A549 (cell line): ENCODE data around the gene SCNN1A. TPM values are rescaled to one million over a fixed set of nuclear protein-coding genes. Genes with fewer than 3 reads are reported as not detected.

Experiments
- ATAC-seq, 2 experiments: fragments of 200-7000 bp in 1 of 2; fragments of >200 bp in 1 of 2; cut with Nextera tagmentation in 1 of 2; cut with Tn5 transposase in 1 of 2; 3 replicates each; pipeline versions ENCODE4 v1.8.0 to v1.9.1; 2018 to 2020; ENCODE audit warnings: mild to moderate bottlenecking in 1 of 2, moderate library complexity in 1 of 2
- CTCF ChIA-PET: fragments of 300-600 bp; sonication (Branson Sonifier 250); formaldehyde crosslinking; extraction: SDS; loops from one replicate; lab custom pipeline; 2021; ENCODE audit warnings: antibody characterized with exemption, inconsistent platforms; lab: Yijun Ruan, JAX
- POLR2A ChIA-PET: fragments of 350-600 bp; formaldehyde crosslinking; extraction: SDS; loops from one replicate; lab custom pipeline; 2021; ENCODE audit warnings: antibody characterized with exemption, inconsistent platforms; lab: Yijun Ruan, JAX
- DNase-seq, 2 experiments: peaks; one replicate each; pipeline versions ENCODE4 v3.0.0 to v3.0.0-alpha.2; 2011 to 2016; ENCODE audit warnings: low read depth in 1 of 2, low spot score in 1 of 2
- FAIRE-seq: peaks from 2 replicates; lab custom pipeline; 2011; peaks lifted over from hg19 to GRCh38; lab: Jason Lieb, UNC
- H3K27ac ChIP-seq, 2 experiments: fragments of >200 bp; sonication (Bioruptor Twin); formaldehyde crosslinking; 3 replicates each; pipeline ENCODE4 v1.5.1; 2016 to 2017
- H3K4me1 ChIP-seq: fragments of >200 bp; sonication (Bioruptor Twin); formaldehyde crosslinking; 3 replicates; pipeline ENCODE4 v1.6.1; 2016
- H3K4me2 ChIP-seq: fragments of >200 bp; sonication (Bioruptor Twin); formaldehyde crosslinking; 3 replicates; pipeline ENCODE4 v1.6.1; 2016
- H3K4me3 ChIP-seq: fragments of >200 bp; sonication (Bioruptor Twin); formaldehyde crosslinking; 3 replicates; pipeline ENCODE4 v1.5.1; 2016
- H3K9me3 ChIP-seq: fragments of >200 bp; sonication (Bioruptor Twin); formaldehyde crosslinking; 3 replicates; pipeline ENCODE4 v1.6.1; 2016
- EHF ChIP-seq: fragments of 250-450 bp; sonication (Bioruptor Pico); IDR thresholded peaks from 2 replicates; pipeline ENCODE4 v1.5.0; 2020; ENCODE audit warnings: mild to moderate bottlenecking
- ELK1 ChIP-seq: fragments of 150-350 bp; IDR thresholded peaks from 2 replicates; pipeline ENCODE4 v1.6.1; 2014; ENCODE audit warnings: low read depth, mild to moderate bottlenecking, low read length
- FOSB ChIP-seq: fragments of 250-450 bp; sonication (Bioruptor Pico); IDR thresholded peaks from 2 replicates; pipeline ENCODE4 v1.5.0; 2020; ENCODE audit warnings: mild to moderate bottlenecking, moderate library complexity
- HOXB13 ChIP-seq: fragments of 250-450 bp; sonication (Bioruptor Pico); IDR thresholded peaks from 2 replicates; pipeline ENCODE4 v1.5.0; 2020; ENCODE audit warnings: low read depth, mild to moderate bottlenecking, moderate library complexity
- HOXB5 ChIP-seq: fragments of 250-450 bp; sonication (Bioruptor Pico); IDR thresholded peaks from 2 replicates; pipeline ENCODE4 v1.5.0; 2020; ENCODE audit warnings: mild to moderate bottlenecking, moderate library complexity
- MAX ChIP-seq: IDR thresholded peaks from 2 replicates; pipeline ENCODE4 v1.6.1; 2012
- RFX5 ChIP-seq: fragments of 450-650 bp; IDR thresholded peaks from 2 replicates; pipeline ENCODE4 v1.7.1; 2014; ENCODE audit warnings: antibody characterized with exemption, mild to moderate bottlenecking, moderate library complexity
- SMC3 ChIP-seq: fragments of >200 bp; sonication (Bioruptor Twin); formaldehyde crosslinking; IDR thresholded peaks from 3 replicates; pipeline ENCODE4 v1.6.1; 2018; ENCODE audit warnings: inconsistent platforms
- TFCP2L1 ChIP-seq: fragments of 250-450 bp; sonication (Bioruptor Pico); IDR thresholded peaks from 2 replicates; pipeline ENCODE4 v1.5.0; 2021; ENCODE audit warnings: mild to moderate bottlenecking
- TP53 ChIP-seq: fragments of 250-450 bp; sonication (Bioruptor Pico); IDR thresholded peaks from 2 replicates; pipeline ENCODE4 v1.5.0; 2021; ENCODE audit warnings: mild to moderate bottlenecking, moderate library complexity
- ZFP36 ChIP-seq: fragments of 450-650 bp; IDR thresholded peaks from 2 replicates; pipeline ENCODE4 v1.6.1; 2014; ENCODE audit warnings: borderline replicate concordance; ENCODE audit not compliant: partially characterized antibody
- ZNF302 ChIP-seq: fragments of 250-450 bp; sonication (Bioruptor Pico); IDR thresholded peaks from 2 replicates; pipeline ENCODE4 v1.9.0; 2021; ENCODE audit warnings: inconsistent platforms, mild to moderate bottlenecking, moderate library complexity
- ZSCAN20 ChIP-seq: fragments of 250-450 bp; sonication (Bioruptor Pico); IDR thresholded peaks from 2 replicates; pipeline ENCODE4 v1.8.0; 2022; ENCODE audit warnings: mild to moderate bottlenecking, moderate library complexity
- WGBS: methylation state at CpG from one replicate; pipeline ENCODE4 v1.1.6; 2017; ENCODE audit errors: missing lambda C conversion rate; 5-methylcytosine and 5-hydroxymethylcytosine counted together
- polyA plus RNA-seq, 4 experiments: library from polyadenylated mRNA; depleted of rRNA in 3 of 4; stranded (reverse); fragments of >200 nt; fragmentation: RNase III in 1 of 4; extraction: RNeasy Plus Mini Kit Qiagen cat#74134 plus additional on column Dnase treatment in 1 of 4; gene quantifications; 2 replicates in 3 of 4; 3 replicates in 1 of 4; pipeline ENCODE4 v1.2.3, GENCODE V29; 2011 to 2017
- small RNA-seq, 6 experiments: library from RNA; depleted of rRNA; stranded (forward); fragments of <200 nt; gene quantifications; one replicate each; pipeline ENCODE3, GENCODE V24; 2012

SCNN1A gene
- polyA plus RNA-seq, 2 of the 4 experiments (the other 2 are of a cell fraction): 6.0 to 7.0 TPM

GRCh38 chr12:6302621-6303020, 72.7 kb downstream of the SCNN1A start:
- ChIA-PET CTCF (interaction anchor here (0.6 to 1.5 kb wide), 4 partner anchors 21 to 163 kb away, joined by 3 to 5 read pairs (median 4); no protein-coding TSS in a partner anchor), POLR2A (interaction anchor here (1.3 kb wide), 1 partner anchor 168 kb away, joined by 4 read pairs; the partner anchor contains the start of gene VAMP1)
- TF ChIP-seq TFCP2L1 (CRISPR knock-in tag) (no peak), FOSB (CRISPR knock-in tag) (no peak), TP53 (no peak), SMC3 (no peak), MAX (no peak)
- H3K4me1 ChIP-seq: no peaks in the 10 kb centered on the region
- no peak for DNase-seq
- no peak for ATAC-seq
- no peak overlapping the region for H3K27ac ChIP-seq
- H3K4me3 ChIP-seq: no peak overlapping the region
- no peaks in the 10 kb centered on the region for H3K9me3 ChIP-seq
- 79% methylated on average over 3 of the region's 3 CpGs for WGBS
- no peak for FAIRE-seq
- no peak overlapping the region for H3K4me2 ChIP-seq

GRCh38 chr12:6301721-6302120, 73.6 kb downstream of the SCNN1A start:
- no peak; a peak in 1 of 6 replicates for ATAC-seq
- ChIA-PET CTCF (interaction anchor here (1.3 to 1.5 kb wide), 2 partner anchors 17 to 164 kb away, joined by 3 to 5 read pairs; no protein-coding TSS in a partner anchor), POLR2A (no interaction called here)
- no peak for FAIRE-seq
- no peak overlapping the region for H3K4me2 ChIP-seq
- H3K4me3 ChIP-seq: no peak overlapping the region
- DNase-seq: peak in 1 of 2 experiments; percentile 14
- H3K27ac ChIP-seq: no peak overlapping the region
- WGBS: 83% methylated on average over 7 of the region's 7 CpGs
- no peaks in the 10 kb centered on the region for H3K4me1 ChIP-seq
- no peaks in the 10 kb centered on the region for H3K9me3 ChIP-seq
- TF ChIP-seq FOSB (CRISPR knock-in tag) (no peak), RFX5 (peak; percentile 92)

- POLR2A ChIA-PET: no interaction called here
- no peak for TF ChIP-seq EHF
- no peak for TF ChIP-seq RFX5
- TF ChIP-seq HOXB13: peak; percentile 72; the same call in 1 of the 2 replicates
- TF ChIP-seq ZSCAN20 (CRISPR knock-in tag): peak; percentile 85
- 0 out of 2 replicates have a peak, but pooled peaks have one; percentile 71 for TF ChIP-seq HOXB5 (CRISPR knock-in tag)
- no peak for TF ChIP-seq ZFP36
- peak; percentile 56; the same call in 1 of the 2 replicates for TF ChIP-seq ZNF302 (CRISPR knock-in tag)
- no peak for TF ChIP-seq TFCP2L1 (CRISPR knock-in tag)
- no peak for TF ChIP-seq ELK1
- no peak for DNase-seq
- no peaks in the 10 kb centered on the region for H3K9me3 ChIP-seq
- WGBS: 93% methylated on average over 10 of the region's 10 CpGs
- peaks cover 39% of the 10 kb centered on the region for H3K4me1 ChIP-seq
- CTCF ChIA-PET: interaction anchor here (2.3 kb wide), 1 partner anchor 11 kb away, joined by 8 read pairs; no protein-coding TSS in a partner anchor
- ATAC-seq: no peak
- H3K27ac ChIP-seq: peak overlapping the region in 1 of 2 experiments; percentile 44; a peak in 1 of 6 replicates
- no peak overlapping the region for H3K4me2 ChIP-seq
- no peak overlapping the region for H3K4me3 ChIP-seq
- no peak for FAIRE-seq
Measured at GRCh38 chr12:6297170-6297569, 78.2 kb downstream of the SCNN1A start.

Small RNAs within 50 kb of the gene (small RNA-seq; reads per million reads assigned to genes)
- 0 to 2.6 (median 0) reads per million in 6 experiments for gene RN7SL391P

Other genes with a start within 250 kb of the SCNN1A start
- gene CD9, start 175.2 kb downstream of the SCNN1A start, polyA plus RNA-seq (2011; rRNA removed): 173 and 185 TPM in 2 replicates
- gene CD9, start 175.2 kb downstream of the SCNN1A start, polyA plus RNA-seq (2017; fragmentation: RNase III; extraction: RNeasy Plus Mini Kit Qiagen cat#74134 plus additional on column Dnase treatment): 109 to 122 TPM (median 116 TPM) in 3 replicates
- gene PLEKHG6, start 64.9 kb downstream of the SCNN1A start, polyA plus RNA-seq (2011; rRNA removed): 0.25 and 0.31 TPM in 2 replicates
- gene PLEKHG6, start 64.9 kb downstream of the SCNN1A start, polyA plus RNA-seq (2017; fragmentation: RNase III; extraction: RNeasy Plus Mini Kit Qiagen cat#74134 plus additional on column Dnase treatment): 0.15 to 0.29 TPM (median 0.16 TPM) in 3 replicates
- gene TNFRSF1A, start 33.5 kb downstream of the SCNN1A start, polyA plus RNA-seq (2011; rRNA removed): 460 and 621 TPM in 2 replicates
- 324 to 416 TPM (median 367 TPM) in 3 replicates for gene TNFRSF1A, start 33.5 kb downstream of the SCNN1A start, polyA plus RNA-seq (2017; fragmentation: RNase III; extraction: RNeasy Plus Mini Kit Qiagen cat#74134 plus additional on column Dnase treatment)
- gene LTBR, start 8.6 kb upstream of the SCNN1A start, polyA plus RNA-seq (2011; rRNA removed): 57.3 and 63.9 TPM in 2 replicates
- gene LTBR, start 8.6 kb upstream of the SCNN1A start, polyA plus RNA-seq (2017; fragmentation: RNase III; extraction: RNeasy Plus Mini Kit Qiagen cat#74134 plus additional on column Dnase treatment): 90.4 to 110 TPM (median 109 TPM) in 3 replicates
- gene CD27, start 69.4 kb upstream of the SCNN1A start, polyA plus RNA-seq (2011; rRNA removed): not detected in 2 replicates
- gene CD27, start 69.4 kb upstream of the SCNN1A start, polyA plus RNA-seq (2017; fragmentation: RNase III; extraction: RNeasy Plus Mini Kit Qiagen cat#74134 plus additional on column Dnase treatment): not detected in 3 replicates
- 3.6 and 5.1 TPM in 2 replicates for gene TAPBPL, start 76.5 kb upstream of the SCNN1A start, polyA plus RNA-seq (2011; rRNA removed)
- 2.3 to 3.4 TPM (median 2.8 TPM) in 3 replicates for gene TAPBPL, start 76.5 kb upstream of the SCNN1A start, polyA plus RNA-seq (2017; fragmentation: RNase III; extraction: RNeasy Plus Mini Kit Qiagen cat#74134 plus additional on column Dnase treatment)
- gene VAMP1, start 95.1 kb upstream of the SCNN1A start, polyA plus RNA-seq (2011; rRNA removed): 17.6 and 28.8 TPM in 2 replicates
- 20.6 to 22.8 TPM (median 22.7 TPM) in 3 replicates for gene VAMP1, start 95.1 kb upstream of the SCNN1A start, polyA plus RNA-seq (2017; fragmentation: RNase III; extraction: RNeasy Plus Mini Kit Qiagen cat#74134 plus additional on column Dnase treatment)
- 181 and 337 TPM in 2 replicates for gene MRPL51, start 117.7 kb upstream of the SCNN1A start, polyA plus RNA-seq (2011; rRNA removed)
- 260 to 272 TPM (median 265 TPM) in 3 replicates for gene MRPL51, start 117.7 kb upstream of the SCNN1A start, polyA plus RNA-seq (2017; fragmentation: RNase III; extraction: RNeasy Plus Mini Kit Qiagen cat#74134 plus additional on column Dnase treatment)
- 130 and 145 TPM in 2 replicates for gene NCAPD2, start 118.5 kb upstream of the SCNN1A start, polyA plus RNA-seq (2011; rRNA removed)
- gene NCAPD2, start 118.5 kb upstream of the SCNN1A start, polyA plus RNA-seq (2017; fragmentation: RNase III; extraction: RNeasy Plus Mini Kit Qiagen cat#74134 plus additional on column Dnase treatment): 76.1 to 82.0 TPM (median 77.3 TPM) in 3 replicates
- gene GAPDH, start 159.0 kb upstream of the SCNN1A start, polyA plus RNA-seq (2011; rRNA removed): 10,036 and 10,800 TPM in 2 replicates
- gene GAPDH, start 159.0 kb upstream of the SCNN1A start, polyA plus RNA-seq (2017; fragmentation: RNase III; extraction: RNeasy Plus Mini Kit Qiagen cat#74134 plus additional on column Dnase treatment): 6,292 to 6,607 TPM (median 6,463 TPM) in 3 replicates
- gene IFFO1, start 180.5 kb upstream of the SCNN1A start, polyA plus RNA-seq (2011; rRNA removed): 0.74 and 1.0 TPM in 2 replicates
- gene IFFO1, start 180.5 kb upstream of the SCNN1A start, polyA plus RNA-seq (2017; fragmentation: RNase III; extraction: RNeasy Plus Mini Kit Qiagen cat#74134 plus additional on column Dnase treatment): 0.94 to 1.5 TPM (median 1.1 TPM) in 3 replicates
- gene NOP2, start 192.7 kb upstream of the SCNN1A start, polyA plus RNA-seq (2011; rRNA removed): 162 and 176 TPM in 2 replicates
- 100 to 108 TPM (median 104 TPM) in 3 replicates for gene NOP2, start 192.7 kb upstream of the SCNN1A start, polyA plus RNA-seq (2017; fragmentation: RNase III; extraction: RNeasy Plus Mini Kit Qiagen cat#74134 plus additional on column Dnase treatment)
- 53.7 and 99.3 TPM in 2 replicates for gene CHD4, start 231.8 kb upstream of the SCNN1A start, polyA plus RNA-seq (2011; rRNA removed)
- gene CHD4, start 231.8 kb upstream of the SCNN1A start, polyA plus RNA-seq (2017; fragmentation: RNase III; extraction: RNeasy Plus Mini Kit Qiagen cat#74134 plus additional on column Dnase treatment): 83.4 to 87.8 TPM (median 84.8 TPM) in 3 replicates